EH (cell line): ENCODE measurements around the gene CDC5L.

ENCODE experiments used
- DNase-seq: peaks from one replicate; pipeline ENCODE4 v3.0.0-alpha.2; 2015; ENCODE audit warnings: low read depth

The CDC5L gene

DNA sequence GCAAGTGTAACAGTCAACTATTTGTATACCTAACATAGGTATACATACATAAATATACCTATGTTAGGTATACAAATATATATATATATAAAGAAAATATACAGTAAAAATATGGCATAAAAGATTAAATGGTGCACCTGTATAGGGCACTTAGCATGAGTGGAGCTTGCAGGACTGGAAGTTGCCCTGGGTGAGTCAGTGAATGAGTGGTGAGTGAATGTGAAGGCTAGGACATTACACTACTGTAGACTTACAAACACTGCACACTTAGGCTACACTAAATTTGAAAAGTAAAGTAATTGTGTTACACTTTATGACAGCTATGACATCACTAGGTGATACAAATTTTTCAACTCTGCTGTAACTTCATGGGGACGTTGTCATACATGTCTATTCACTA is 65.6 kb downstream of the CDC5L start:
- DNase-seq: no peak

- DNase-seq: no peak
Observed at GRCh38 chr6:44454198-44454597, 66.7 kb downstream of the CDC5L start.

DNA sequence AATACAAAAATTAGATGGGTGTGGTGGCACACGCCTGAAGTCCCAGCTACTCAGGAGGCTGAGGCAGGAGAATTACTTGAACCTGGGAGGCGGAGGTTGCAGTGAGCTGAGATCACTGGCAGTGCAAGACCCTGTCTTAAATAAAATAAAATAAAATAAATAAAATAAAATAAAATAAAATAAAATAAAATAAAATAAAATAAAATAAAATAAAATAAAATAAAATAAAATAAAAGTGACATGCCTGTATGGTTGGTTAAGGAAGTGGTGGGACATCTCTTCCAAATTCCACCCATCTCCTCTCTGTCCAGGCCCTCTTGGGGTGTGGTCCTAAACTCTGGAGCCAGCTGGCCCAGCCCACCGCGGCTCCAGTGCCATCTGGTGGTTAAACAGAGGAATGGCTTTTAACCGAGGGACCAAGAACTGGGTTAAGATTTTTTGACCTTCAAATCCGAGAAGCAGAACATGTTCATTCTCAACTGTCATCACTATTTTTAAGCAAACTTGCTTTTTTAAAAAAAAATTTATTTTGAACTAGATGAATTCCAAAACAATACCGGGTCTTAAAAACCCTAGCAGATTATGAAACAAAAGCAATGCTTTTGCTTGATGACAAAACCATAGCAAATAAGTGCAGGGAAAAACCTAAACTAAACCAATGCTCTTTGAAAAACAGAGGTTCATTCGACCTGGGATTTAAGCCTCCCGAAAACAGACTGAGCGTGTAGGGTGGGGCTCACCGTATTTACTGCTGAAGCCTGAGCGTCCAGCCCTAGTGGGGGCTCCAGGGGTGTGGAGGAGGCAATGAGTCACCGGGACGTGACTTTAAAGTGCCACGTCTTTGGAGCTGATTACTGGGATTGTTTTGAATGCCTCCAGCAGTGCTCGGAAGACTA is 68.8 kb downstream of the CDC5L start:
- peak; percentile 71 for DNase-seq

- DNase-seq: no peak
Observed at GRCh38 chr6:44456966-44457292, 69.4 kb downstream of the CDC5L start.

DNA sequence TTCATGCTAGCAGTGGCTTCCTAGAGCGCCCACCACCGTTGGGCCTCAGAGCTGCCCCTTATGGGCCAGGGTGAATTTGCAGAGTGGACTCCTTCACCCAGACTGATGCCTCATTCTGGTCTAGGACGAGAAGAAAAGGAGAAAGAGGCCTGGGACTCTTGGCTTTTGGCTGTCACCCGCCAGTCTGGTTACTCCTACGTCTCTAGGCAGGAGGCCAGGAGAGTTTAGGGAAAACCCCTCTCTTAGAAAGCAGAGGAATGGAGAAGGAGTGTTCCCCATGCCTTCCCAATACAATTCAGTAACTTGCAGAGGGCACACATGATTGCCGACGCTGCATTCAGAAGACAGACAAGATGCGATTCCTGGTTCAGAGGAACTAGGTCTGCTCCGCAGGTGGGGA is 70.1 kb downstream of the CDC5L start:
- no peak for DNase-seq

DNA sequence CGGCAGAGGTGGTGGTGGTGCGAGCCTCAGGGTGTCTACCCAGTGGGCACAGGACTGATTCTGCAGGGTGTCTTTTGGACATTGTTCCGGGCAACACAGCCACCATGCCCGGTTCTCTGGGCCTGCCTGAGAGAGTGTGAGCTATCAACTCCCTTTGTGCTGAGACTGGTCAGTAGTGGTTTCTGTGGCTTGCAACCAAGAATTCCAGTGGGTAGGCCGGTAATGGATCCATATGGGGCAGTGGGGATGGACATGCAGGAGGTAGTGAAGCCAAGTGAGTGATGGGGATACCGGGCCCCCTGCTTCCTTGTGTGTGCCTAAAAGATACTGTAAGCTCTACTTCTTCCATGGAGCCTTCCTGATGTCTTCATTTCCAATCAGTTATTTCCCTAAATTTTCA is 71.0 kb downstream of the CDC5L start:
- DNase-seq: no peak

GRCh38 chr6:44462335-44462734 is 74.8 kb downstream of the CDC5L start:
- DNase-seq: no peak

DNA sequence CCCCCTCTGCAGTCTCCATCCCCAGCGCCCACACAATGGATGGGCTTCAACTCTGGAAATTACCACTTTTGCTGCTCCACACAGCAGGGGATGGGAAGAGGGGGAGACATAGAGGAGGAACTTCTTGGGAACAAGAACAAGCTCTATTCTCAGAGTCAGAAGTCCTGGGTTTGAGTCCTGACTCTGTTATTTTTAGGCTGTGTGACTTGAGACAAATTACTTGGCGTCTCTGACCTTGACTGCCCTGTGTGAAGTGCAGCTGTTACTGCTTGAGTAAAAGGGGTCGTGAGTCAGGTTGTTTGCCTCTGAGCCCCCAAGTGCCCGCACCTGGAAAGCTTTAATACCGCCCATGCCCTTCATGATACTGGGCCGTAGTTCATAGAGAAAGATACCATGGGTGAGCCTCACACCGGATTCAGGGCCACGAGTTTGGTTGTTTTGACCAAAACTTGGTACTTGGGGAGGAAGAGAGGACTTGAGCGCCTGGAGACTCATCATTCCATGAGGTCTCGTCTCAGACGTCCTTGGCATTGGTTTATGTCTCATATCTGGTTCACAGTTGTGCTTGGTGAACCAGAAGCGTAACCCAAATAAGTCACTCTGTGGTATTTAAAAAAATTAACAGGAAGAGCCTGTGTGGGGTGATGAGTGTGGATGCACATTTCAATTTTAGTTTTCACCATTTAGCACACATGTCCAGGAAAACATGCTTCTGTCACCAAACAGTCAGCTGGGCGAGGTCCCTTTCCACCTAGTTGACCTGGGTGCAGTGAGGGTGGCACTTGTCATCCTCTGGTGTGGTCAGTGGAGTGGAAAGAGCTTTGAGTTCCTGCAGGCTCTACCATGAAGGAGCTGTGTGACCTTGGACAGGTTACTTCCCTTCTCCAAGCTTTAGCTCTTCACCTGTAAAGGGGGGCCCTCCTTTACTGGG is 75.6 kb downstream of the CDC5L start:
- no peak for DNase-seq

DNA sequence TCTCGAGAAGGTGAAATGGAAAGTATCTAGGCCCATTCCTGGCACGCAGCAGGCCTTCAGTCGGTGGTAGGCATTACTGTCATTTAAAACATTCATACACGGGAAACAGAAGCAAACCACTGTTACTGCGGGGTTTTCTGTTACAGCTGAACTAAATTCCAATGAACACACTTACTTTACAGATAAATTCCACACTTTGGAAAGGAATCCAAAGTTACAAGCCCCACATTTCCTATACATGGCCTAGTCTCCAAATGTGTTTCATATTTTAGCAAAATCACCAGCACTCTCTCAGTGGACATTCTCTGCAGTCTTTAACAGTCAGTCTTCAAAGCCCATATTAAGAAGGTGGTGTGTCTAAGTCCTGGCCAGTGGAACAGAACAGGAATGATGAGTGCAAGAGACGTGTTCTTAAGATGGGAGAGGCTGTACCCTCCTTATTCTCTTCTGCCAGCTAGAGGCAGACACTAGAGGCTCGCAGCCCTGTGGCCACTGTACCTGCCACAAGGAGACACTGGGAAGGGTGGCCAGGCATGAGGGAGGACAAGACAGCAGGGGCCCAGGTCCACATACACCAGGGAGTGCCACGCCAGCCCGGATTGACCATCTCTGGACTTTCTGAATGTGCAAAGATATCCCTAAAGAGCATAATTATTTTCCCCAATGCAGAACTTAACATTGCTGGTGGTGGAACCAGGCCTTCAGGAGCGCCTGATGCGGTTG is 76.4 kb downstream of the CDC5L start:
- DNase-seq: peak; percentile 16

DNA sequence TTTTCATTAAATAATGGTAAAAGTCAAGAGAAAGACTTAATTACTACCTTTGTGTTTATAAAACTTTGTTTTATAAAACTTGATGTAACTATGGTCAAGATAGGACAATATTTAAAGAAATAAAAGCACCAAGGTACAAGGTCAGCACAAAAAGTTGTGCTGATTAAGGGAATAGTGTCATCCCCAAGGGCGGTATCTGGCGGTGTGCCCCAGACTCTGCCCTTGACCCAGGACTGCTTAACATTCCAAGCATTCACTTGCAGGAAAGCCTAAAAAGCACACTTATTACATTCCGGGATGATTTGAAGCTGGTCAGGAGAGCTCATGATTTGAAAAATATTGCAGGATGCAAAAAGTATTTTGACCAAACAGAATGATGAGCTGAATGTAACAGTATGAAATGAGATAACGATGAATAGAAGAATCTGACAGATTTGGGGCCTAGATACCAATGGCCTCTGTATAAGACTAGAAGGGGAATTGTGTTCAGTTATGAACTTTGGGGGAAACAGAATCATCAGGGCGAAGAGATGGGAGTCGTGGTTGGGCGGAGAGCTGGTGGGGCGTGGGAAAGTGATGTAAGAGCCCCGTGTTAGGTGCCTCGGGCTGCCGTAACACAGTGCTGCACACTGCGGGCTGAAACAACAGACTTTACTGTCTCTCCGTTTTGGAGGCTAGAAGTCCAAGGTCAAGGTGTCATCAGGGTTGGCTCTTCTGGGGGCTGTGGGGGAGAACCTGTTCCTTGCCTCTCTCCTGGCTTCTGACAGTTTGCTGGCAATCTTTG is 77.2 kb downstream of the CDC5L start:
- peak; percentile 82 for DNase-seq

- no peak for DNase-seq
Observed at GRCh38 chr6:44466955-44467354, 79.4 kb downstream of the CDC5L start.

DNA sequence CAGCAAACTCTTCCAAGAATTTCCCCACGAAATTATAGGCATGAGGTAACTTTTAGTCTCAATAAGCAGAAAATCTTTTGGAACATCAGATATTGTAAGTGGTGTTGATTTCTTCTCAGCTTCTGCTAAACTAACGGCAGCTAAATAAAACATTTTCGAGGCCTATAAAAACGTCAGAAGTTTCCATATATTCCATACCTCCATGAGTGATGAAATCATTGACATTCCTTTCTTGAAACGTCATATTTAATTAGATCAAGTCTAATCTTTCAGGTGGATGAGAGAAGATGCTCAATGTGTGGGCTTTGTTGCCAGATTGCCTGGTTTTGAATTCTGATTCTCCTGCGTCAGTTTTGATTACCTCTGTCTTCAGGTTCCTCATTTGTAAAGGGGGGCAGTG is 81.3 kb downstream of the CDC5L start:
- DNase-seq: no peak

GRCh38 chr6:44470115-44470464 is 82.6 kb downstream of the CDC5L start:
- no peak for DNase-seq

DNA sequence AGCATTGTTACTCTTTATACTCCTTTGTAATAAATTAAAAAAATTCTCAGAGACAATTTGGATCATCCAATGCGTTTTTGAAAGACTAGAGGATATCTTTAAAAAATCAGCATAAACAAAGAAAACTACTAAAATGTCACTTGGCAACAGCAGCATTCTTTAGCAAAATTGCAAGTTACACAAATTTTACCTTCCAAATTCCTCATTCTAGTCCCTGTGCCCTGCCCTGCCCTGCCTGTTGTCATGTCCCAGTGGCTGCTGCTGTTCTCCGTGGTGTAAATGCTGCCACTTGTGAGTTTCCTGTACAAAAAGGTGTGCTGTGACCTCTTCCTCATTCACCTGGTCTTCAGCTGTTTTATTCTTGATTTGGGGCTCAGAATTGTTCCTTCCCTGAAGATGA is 83.2 kb downstream of the CDC5L start:
- DNase-seq: no peak

DNA sequence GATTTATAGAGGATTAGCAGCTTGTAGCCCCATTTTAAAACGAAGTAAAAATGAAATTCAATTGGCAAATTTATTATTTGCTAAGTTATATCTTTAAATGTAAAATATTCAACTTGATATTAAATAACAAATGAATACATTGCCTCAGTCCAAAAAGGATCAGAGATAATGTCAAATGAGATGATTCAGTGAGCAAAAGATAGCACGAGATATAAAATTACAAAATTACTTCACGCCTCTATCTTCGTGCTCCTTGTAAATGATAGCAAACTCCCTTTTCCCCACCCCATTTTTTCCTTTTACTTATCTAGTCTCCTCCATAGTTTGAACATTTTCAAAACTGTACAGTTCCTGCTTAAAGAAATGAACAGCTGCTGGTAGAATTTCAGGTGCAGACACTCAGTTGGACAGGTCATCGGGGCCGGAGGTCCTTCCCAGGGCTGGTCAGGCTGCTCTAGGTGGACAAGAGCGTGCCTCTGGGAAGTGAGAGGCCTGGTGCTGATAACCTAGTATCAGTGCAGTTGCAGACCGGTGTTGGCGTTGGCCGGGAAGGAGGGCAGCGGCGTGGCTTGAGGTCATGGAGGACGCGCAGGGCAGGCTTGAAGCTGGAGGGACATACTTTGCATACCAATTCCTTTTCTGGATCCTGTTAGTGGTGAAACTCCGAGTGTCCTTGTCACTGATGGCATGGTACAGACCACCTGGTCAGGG is 83.9 kb downstream of the CDC5L start:
- no peak for DNase-seq

- no peak for DNase-seq
Observed at GRCh38 chr6:44472250-44472945, 84.9 kb downstream of the CDC5L start.

DNA sequence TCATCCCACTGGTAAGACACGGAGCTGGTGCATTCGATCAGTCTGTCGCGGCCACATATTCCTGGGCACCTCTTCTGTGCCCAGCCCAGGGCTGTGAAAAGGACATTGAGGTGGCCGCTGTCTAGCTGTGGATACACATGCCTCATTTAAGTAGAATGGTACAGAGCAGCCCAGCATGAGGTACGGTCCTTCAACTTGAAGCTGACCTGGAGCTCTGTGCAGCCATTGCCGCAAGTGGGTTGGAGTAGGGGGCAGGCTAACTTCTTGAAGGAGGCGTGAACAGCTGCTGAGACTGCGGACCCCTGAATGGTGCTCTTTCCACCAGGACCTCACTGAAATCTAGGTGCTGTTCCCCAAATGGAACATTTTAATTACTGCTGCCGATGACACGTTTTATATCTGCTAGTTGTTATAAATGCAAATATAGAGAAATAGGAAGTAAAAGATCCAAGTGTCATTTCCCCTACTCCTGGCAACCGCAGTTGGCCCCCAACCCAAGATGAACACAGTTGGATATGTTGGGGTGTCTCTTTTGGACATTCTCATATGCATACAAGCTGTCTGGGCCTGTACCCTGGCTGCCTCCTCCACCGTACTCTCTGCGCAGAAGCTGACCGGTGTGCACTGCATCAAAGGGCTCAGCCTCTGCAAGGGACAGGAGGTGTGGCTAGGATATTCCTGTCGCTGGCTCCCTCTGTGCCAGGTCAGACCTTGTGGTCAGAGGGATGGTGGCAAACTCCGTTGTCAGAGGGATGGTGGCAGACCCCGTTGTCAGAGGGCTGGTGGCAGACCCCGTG is 86.1 kb downstream of the CDC5L start:
- DNase-seq: no peak

DNA sequence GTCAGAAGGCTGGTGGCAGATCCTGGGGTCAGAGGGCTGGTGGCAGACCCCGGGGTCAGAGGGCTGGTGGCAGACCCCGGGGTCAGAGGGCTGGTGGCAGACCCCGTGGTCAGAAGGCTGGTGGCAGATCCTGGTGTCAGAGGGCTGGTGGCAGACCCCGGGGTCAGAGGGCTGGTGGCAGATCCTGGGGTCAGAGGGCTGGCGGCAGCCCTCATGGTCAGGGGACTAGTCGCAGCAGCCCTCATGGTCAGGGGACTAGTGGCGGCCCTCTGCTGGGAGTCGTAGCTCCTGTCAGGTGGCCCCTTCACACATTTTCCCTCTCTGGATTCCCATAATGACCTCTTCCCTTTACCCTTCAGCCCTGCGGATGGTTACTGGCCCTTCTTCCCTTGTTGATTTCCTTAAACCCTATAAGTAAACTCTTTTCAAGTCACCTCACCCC is 86.7 kb downstream of the CDC5L start:
- no peak for DNase-seq

DNA sequence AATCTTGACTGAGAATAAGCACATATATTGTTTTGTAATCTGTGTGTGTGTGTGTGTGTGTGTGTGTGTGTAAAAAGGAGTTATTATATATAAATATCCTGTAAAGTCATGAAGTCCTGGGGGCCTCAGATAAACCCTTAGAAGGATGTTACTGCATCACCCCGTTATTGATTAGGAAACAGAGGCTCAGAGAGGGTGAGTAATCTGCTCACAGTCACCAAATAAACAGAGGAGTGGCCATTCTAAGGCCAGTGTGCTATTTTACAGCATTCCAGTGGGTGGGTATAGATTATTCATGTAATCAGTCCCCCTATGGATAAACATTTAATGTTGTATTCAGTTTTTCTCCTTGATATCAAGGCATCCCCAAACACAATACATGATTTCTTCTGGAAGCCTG is 87.1 kb downstream of the CDC5L start:
- no peak for DNase-seq

- DNase-seq: no peak
Observed at GRCh38 chr6:44475417-44475778, 87.9 kb downstream of the CDC5L start.
